Large intestine (tissue), 3 donors: ENCODE measurements around the gene CDH13. TPM values are rescaled to one million over a fixed set of nuclear protein-coding genes. Genes with fewer than 3 reads are reported as not detected.

Source experiments
- DNase-seq, 2 donors: peaks; one replicate each; pipeline versions ENCODE4 v3.0.0 to v3.0.0-alpha.2; 2013
- H3K27ac ChIP-seq: one replicate; pipeline ENCODE4 v1.5.1; 2013; ENCODE audit warnings: low read length
- H3K27me3 ChIP-seq: 2 replicates; pipeline ENCODE4 v1.6.1; 2013; ENCODE audit warnings: low read length; ENCODE audit not compliant: control insufficient read depth, insufficient read depth
- H3K36me3 ChIP-seq: 2 replicates; pipeline ENCODE4 v1.6.1; 2013; ENCODE audit warnings: low read length; ENCODE audit not compliant: control insufficient read depth, insufficient read depth
- H3K4me1 ChIP-seq: one replicate; pipeline ENCODE4 v1.6.1; 2013; ENCODE audit warnings: low read length; ENCODE audit not compliant: control insufficient read depth, insufficient read depth
- H3K4me3 ChIP-seq: one replicate; pipeline ENCODE4 v1.5.1; 2013; ENCODE audit warnings: low read length
- H3K9me3 ChIP-seq: one replicate; pipeline ENCODE4 v1.6.1; 2013; ENCODE audit warnings: mild to moderate bottlenecking, low read depth, low read length, moderate library complexity; ENCODE audit not compliant: control insufficient read depth
- WGBS: methylation state at CpG from one replicate; pipeline ENCODE4 v1.1.5; 2013; ENCODE audit warnings: low lambda C conversion rate; ENCODE audit not compliant: insufficient coverage; 5-methylcytosine and 5-hydroxymethylcytosine counted together
- polyA plus RNA-seq: library from polyadenylated mRNA; unstranded; fragments of 120-200 nt; gene quantifications from one replicate; pipeline ENCODE4 v1.2.1, GENCODE V29; 2013

Gene CDH13
- polyA plus RNA-seq, 1 donor, result 17.1 TPM

- no peak for DNase-seq
- H3K27me3 ChIP-seq, result no peaks in the 10 kb centered on the region
- H3K27ac ChIP-seq, result no peak overlapping the region
- no peaks in the 10 kb centered on the region for H3K36me3 ChIP-seq
- WGBS, result no CpG with 5 or more reads among the region's 6 CpGs
- no peaks in the 10 kb centered on the region for H3K4me1 ChIP-seq
- H3K9me3 ChIP-seq, result no peaks in the 10 kb centered on the region
- H3K4me3 ChIP-seq, result no peak overlapping the region
Observed at GRCh38 chr16:83589576-83589975, 962.8 kb downstream of the CDH13 start.

GRCh38 chr16:83592778-83593177, 966.0 kb downstream of the CDH13 start:
- no peak for DNase-seq
- WGBS, result 100% methylated on average over 1 of the region's 7 CpGs

GRCh38 chr16:83599789-83600462, 973.2 kb downstream of the CDH13 start:
- Histone ChIP-seq H3K27ac (no peak overlapping the region), H3K9me3 (no peaks in the 10 kb centered on the region), H3K36me3 (no peaks in the 10 kb centered on the region), H3K27me3 (no peaks in the 10 kb centered on the region), H3K4me1 (no peaks in the 10 kb centered on the region), H3K4me3 (no peak overlapping the region)
- DNase-seq, result no peak
- WGBS, result 92% methylated on average over 2 of the region's 15 CpGs

More at GRCh38 chr16:83592778-83593177, 966.0 kb downstream of the CDH13 start:
- Histone ChIP-seq H3K4me3 (no peak overlapping the region), H3K9me3 (no peaks in the 10 kb centered on the region), H3K27me3 (no peaks in the 10 kb centered on the region), H3K4me1 (no peaks in the 10 kb centered on the region), H3K27ac (no peak overlapping the region), H3K36me3 (no peaks in the 10 kb centered on the region)

GRCh38 chr16:83602761-83603722, 976.3 kb downstream of the CDH13 start:
- 50% methylated on average over 1 of the region's 5 CpGs for WGBS
- Histone ChIP-seq H3K4me3 (no peak overlapping the region), H3K27me3 (no peaks in the 10 kb centered on the region), H3K27ac (no peak overlapping the region), H3K4me1 (no peaks in the 10 kb centered on the region), H3K9me3 (no peaks in the 10 kb centered on the region), H3K36me3 (no peaks in the 10 kb centered on the region)
- no peak for DNase-seq

GRCh38 chr16:83603723-83604570, 977.2 kb downstream of the CDH13 start:
- Histone ChIP-seq H3K36me3 (no peaks in the 10 kb centered on the region), H3K9me3 (no peaks in the 10 kb centered on the region), H3K27me3 (no peaks in the 10 kb centered on the region), H3K4me1 (no peaks in the 10 kb centered on the region), H3K4me3 (no peak overlapping the region), H3K27ac (no peak overlapping the region)
- 86% methylated on average over 1 of the region's 5 CpGs for WGBS
- no peak for DNase-seq

GRCh38 chr16:83606486-83607030, 979.8 kb downstream of the CDH13 start:
- H3K4me1 ChIP-seq, result no peaks in the 10 kb centered on the region
- H3K9me3 ChIP-seq, result no peaks in the 10 kb centered on the region
- 83% methylated on average over 1 of the region's 7 CpGs for WGBS
- no peak overlapping the region for H3K4me3 ChIP-seq
- no peak for DNase-seq
- no peaks in the 10 kb centered on the region for H3K36me3 ChIP-seq
- H3K27ac ChIP-seq, result no peak overlapping the region
- no peaks in the 10 kb centered on the region for H3K27me3 ChIP-seq

- Histone ChIP-seq H3K9me3 (no peaks in the 10 kb centered on the region), H3K4me3 (no peak overlapping the region), H3K27me3 (no peaks in the 10 kb centered on the region), H3K4me1 (no peaks in the 10 kb centered on the region), H3K27ac (no peak overlapping the region), H3K36me3 (no peaks in the 10 kb centered on the region)
- WGBS, result 100% methylated on average over 2 of the region's 4 CpGs
- DNase-seq, result no peak
Observed at GRCh38 chr16:83609178-83609577, 982.4 kb downstream of the CDH13 start.

GRCh38 chr16:83615141-83615952, 988.6 kb downstream of the CDH13 start:
- WGBS, result 100% methylated on average over 3 of the region's 7 CpGs

GRCh38 chr16:83615953-83616350, 989.2 kb downstream of the CDH13 start:
- Histone ChIP-seq H3K4me1 (no peaks in the 10 kb centered on the region), H3K27ac (no peak overlapping the region), H3K4me3 (no peak overlapping the region), H3K9me3 (no peaks in the 10 kb centered on the region), H3K36me3 (no peaks in the 10 kb centered on the region), H3K27me3 (no peaks in the 10 kb centered on the region)
- WGBS, result no CpG with 5 or more reads among the region's 8 CpGs
- no peak for DNase-seq

More at GRCh38 chr16:83615141-83615952, 988.6 kb downstream of the CDH13 start:
- H3K4me1 ChIP-seq, result no peaks in the 10 kb centered on the region
- no peak overlapping the region for H3K4me3 ChIP-seq
- DNase-seq, result no peak
- H3K27me3 ChIP-seq, result no peaks in the 10 kb centered on the region
- H3K9me3 ChIP-seq, result no peaks in the 10 kb centered on the region
- no peaks in the 10 kb centered on the region for H3K36me3 ChIP-seq
- H3K27ac ChIP-seq, result no peak overlapping the region
